Renal pelvis (tissue), 4 donors: ENCODE measurements around the gene KERA. TPM values are rescaled to one million over a fixed set of nuclear protein-coding genes. Genes with fewer than 3 reads are reported as not detected.

Experiments
- DNase-seq: peaks from one replicate; pipeline ENCODE4 v3.0.0-alpha.2; 2013
- polyA plus RNA-seq, 3 donors: library from polyadenylated mRNA; unstranded; fragments of 120-200 nt; gene quantifications; one replicate each; pipeline ENCODE4 v1.2.1, GENCODE V29; 2013; ENCODE audit not compliant: insufficient read length in 3 of 3

KERA gene
- polyA plus RNA-seq, 3 donors, result 0.06 TPM; not detected in 2

GRCh38 chr12:91074154-91074709, 16.4 kb upstream of the KERA start:
- peak; percentile 42 for DNase-seq

GRCh38 chr12:91073426-91073825, 15.6 kb upstream of the KERA start:
- no peak for DNase-seq

- no peak for DNase-seq
Observed at GRCh38 chr12:91072931-91073330, 15.1 kb upstream of the KERA start.

- DNase-seq, result no peak
Observed at GRCh38 chr12:91070936-91071335, 13.1 kb upstream of the KERA start.

DNA sequence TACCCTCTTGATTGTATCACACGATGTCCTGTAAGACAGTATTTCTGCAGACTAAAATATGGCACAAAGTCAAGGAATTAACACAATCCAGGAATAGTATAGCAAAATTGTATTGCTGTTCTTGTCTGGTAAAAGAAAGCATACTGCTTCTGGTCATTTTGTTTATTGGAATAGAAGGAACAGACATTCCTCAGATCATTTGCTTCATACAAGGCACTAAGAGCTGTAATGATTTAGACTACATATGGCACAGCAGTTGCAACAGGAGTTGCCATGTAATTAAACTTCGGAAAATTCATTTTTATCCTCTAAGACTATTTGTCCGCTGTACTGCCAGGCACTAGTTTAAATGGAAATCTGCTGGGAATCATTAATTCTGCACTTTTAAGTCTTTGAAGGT, 7.6 kb upstream of the KERA start:
- DNase-seq, result no peak

- DNase-seq, result no peak
Observed at GRCh38 chr12:91064640-91065039, 6.8 kb upstream of the KERA start.

GRCh38 chr12:91061091-91061490, 3.3 kb upstream of the KERA start:
- no peak for DNase-seq

DNA sequence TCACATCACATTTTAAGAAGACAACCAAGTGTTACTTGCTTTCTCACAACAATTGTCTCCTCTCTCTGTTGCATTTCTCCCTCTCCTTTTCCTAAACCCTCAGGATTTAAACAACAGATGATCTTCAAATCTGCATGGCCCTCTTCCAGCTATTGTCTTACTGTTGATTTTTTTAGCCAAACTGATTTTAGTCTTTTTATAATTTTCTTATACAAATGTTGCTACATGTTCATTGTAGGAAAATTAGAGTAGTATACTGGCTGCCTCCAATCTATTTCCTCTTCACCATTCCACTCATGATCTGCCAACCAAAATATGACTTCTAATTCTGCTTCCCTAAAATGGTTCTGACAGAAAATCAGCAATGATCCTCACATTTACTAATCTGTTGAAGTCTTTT, 1.4 kb upstream of the KERA start:
- DNase-seq, result no peak

DNA sequence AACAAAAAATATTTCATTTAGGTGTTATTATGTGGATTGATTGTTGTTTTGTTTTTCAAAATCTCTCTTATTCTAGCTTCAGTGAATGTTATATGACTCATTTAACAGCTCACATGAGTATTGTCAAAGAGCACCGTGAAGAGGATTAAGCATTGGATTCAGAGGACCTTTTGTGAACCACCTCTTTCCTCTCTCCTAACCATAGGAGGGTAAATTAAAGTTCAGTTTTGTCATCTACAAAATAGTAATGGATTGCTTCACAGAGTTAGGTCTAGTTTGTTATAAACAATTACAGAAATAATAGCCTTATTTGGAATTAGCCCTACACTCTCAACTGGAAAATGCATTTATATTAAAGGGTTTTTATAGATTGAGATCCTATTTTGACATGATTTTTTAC, 962 bp upstream of the KERA start:
- no peak for DNase-seq

- no peak for DNase-seq
Observed at GRCh38 chr12:91056488-91056887, 1.3 kb downstream of the KERA start.

- DNase-seq, result no peak
Observed at GRCh38 chr12:91055976-91056375, 1.8 kb downstream of the KERA start.

DNA sequence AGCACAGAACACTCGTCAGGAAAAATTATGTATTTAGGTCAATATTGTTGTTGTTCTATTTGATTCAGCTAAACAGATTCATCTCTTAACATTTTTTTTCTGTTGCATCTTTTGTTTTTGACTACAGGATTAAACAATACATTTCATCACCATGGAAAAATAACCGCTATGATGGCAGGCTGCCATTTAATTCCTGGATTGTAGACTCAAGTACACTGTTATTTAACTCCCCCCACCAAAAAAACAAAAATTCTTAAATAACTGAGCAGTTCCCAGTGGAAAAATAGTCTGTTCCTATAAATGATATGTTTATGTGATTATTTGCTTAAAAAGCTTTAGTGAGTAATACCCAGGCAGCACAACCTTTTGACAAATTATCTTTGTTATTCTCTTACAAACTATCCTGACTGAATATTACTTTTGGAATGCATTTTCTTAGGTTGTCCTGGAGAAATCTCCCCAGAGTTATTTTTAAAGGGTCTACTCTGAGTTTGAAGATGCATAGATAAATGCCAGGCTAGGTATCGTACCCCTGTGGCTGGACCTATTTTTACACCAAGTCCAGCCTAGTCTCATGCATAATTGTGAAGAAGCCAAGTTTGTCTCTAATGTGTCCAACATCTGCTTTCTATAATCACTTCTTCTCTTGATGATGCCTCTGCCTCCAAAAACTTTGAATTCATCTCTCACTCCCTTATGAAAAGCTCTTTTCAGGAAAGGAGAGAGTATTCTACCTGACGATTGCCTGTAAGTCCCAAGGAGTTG, 3.7 kb downstream of the KERA start:
- DNase-seq, result no peak

- no peak for DNase-seq
Observed at GRCh38 chr12:91052026-91052425, 5.8 kb downstream of the KERA start.

DNA sequence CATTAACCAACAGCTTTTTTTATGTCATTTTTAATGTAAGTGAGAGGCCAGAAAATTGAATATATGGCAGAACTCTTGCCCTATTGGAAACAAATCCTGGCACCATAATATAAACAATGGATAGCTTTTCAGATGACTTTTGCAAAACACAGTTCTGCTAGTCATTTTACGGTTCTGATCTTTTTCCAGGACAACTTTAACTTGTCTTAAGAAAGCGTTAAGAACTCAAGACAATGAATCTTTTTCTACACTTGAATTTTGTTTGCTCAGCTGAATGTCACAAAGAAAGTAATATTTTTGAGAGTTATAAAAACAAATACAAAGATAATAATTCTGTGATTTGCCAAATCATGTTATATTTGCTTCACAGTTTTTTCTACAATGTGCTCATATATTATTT, 13.2 kb downstream of the KERA start:
- DNase-seq, result no peak

GRCh38 chr12:91043408-91043807, 14.4 kb downstream of the KERA start:
- DNase-seq, result no peak

DNA sequence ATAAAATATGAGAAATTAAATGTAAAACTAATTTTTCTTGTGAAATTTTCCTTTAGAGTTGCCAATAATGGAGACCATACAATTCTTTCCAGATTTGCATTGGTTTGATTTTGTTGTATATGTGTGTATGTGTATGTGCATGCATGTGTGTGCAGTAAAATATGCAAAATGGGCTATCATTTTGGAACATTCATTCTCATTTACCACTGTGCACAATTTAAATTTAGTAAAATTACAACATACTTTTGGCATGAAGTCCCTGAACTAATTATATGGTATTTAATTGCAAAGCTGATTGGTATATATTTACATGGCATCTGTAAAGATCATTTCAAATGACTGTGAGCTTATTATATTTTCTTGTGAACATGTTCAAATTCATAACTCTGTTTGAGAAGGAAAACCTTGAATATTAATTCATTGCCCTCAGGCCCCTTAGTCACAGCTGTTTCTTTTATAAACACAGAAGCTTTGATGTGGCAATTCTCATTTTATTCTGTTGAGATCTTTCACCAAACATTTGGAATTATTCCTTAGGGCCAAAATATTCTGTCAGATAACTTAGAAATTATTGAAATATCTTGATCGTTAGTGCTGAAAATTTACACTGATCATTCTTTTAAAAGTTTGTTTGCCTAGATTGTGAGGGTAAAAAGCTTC, 17.6 kb downstream of the KERA start:
- no peak for DNase-seq

DNA sequence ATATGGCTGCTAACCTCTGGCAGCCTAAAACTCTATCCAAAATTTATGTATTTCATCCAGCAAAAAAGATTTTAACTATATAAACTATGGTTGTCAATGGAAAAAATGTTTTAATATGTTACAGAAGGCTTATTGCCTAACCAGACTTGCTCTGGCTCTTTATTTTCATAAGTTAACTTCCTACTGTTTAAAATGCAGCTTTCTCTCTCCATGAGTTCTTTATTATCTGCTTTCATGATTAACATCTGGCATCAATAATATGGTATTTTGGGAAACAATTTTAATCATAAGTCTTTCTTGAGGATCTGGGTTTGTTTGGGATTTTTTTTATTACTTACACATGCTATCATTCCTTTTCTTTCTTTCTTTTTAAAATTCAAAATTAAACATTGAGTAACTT, 20.5 kb downstream of the KERA start:
- DNase-seq, result no peak

DNA sequence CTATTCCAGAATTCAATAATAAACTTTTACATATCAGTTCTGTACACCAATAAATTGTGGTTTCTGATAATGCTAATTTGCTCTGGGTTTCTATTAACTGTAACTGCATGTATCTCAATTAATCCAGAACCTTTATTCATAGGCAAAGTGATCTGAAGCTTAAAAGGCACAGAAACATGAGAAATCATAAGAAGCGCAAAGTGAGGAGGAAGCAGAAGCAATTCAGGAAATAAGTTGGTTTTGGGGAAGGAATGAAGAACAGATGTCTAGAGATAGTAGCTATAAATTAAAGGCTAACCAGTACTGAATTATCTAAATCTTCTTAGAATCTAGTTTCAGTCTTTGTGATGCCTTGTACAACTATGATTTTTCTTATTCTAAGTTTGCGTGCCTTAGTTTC, 24.6 kb downstream of the KERA start:
- no peak for DNase-seq

DNA sequence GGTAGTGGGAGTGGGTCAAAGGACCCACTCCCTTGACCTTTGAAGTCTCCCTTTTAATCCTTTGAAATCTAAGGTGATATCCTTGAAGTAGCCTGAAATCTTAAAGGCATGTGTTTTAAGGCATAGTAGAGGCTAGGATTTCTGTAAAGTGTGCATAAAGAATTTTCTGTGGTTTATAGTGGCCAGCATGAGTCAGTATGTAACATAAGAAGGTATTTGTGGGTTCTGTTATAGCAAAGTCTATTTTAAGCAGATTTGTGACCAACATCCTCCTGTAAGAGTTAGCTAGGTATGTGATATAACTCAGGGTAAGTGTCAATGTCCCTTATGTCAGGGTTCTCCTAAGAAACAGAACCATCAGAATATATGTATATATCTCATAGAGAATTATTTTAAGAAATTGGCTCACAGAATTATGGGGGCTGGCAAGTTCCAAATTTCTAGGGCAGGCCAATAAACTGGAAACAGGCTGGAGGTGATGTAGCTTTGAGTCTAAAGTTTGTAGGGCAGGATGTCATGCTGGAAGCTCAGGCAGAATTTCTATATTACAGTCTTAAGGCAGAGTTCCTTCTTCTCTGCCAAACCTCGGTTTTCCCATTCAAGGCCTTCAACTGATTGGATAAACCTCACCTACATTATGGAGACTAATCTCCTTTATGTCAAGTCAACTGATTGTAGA, 34.4 kb downstream of the KERA start:
- no peak for DNase-seq

DNA sequence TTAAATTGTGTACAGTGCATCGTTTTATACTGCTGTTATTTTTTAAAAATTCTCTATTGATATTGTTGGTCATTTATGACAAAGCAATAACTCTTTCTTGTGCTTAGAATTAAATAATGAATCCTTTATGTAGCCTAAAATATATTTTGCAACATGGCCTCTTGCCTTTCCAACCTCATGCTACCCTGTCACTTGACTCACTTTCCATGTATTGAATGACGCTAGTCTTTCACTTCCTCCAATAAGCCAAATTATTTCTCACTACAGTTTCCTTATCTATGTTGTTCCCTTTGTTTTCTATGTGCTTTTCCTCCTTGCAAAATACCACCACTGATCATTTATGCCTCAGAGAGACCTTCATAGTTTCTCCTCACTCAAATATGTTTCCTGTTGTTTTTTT, 36.7 kb downstream of the KERA start:
- no peak for DNase-seq

- no peak for DNase-seq
Observed at GRCh38 chr12:91019455-91019854, 38.4 kb downstream of the KERA start.

GRCh38 chr12:91017511-91018263, 40.1 kb downstream of the KERA start:
- no peak for DNase-seq
